Gastrocnemius medialis (tissue), 4 donors: ENCODE results near the gene EGLN2. TPM values are rescaled to one million over a fixed set of nuclear protein-coding genes. Genes with fewer than 3 reads are reported as not detected.

Source experiments
- ATAC-seq, 2 donors: fragments of 150-250 bp; one replicate each; pipeline ENCODE4 v1.9.1; 2016
- DNase-seq, 2 donors: peaks; one replicate each; pipeline ENCODE4 v3.0.0-alpha.2; 2019
- H3K27ac ChIP-seq, 4 donors: fragments of 200-600 bp; sonication (generic); 1 replicate in 1 of 4; 2 replicates in 3 of 4; pipeline ENCODE4 v1.5.1; 2016 to 2018; ENCODE audit warnings: mild to moderate bottlenecking in 2 of 4, moderate library complexity in 1 of 4
- H3K27me3 ChIP-seq, 3 donors: fragments of 200-600 bp; sonication (generic) in 2 of 3; 1 replicate in 1 of 3; 2 replicates in 2 of 3; pipeline versions ENCODE4 v1.5.1 to v1.6.0; 2016 to 2019; ENCODE audit warnings: mild to moderate bottlenecking in 1 of 3, moderate library complexity in 1 of 3
- H3K36me3 ChIP-seq, 2 donors: fragments of 200-600 bp; sonication (generic) in 1 of 2; one replicate each; pipeline ENCODE4 v1.5.1; 2017 to 2018
- H3K4me1 ChIP-seq, 2 donors: fragments of 200-600 bp; sonication (generic) in 1 of 2; one replicate each; pipeline ENCODE4 v1.5.1; 2016 to 2017; ENCODE audit warnings: mild to moderate bottlenecking in 2 of 2
- H3K4me3 ChIP-seq, 4 donors: fragments of 200-600 bp; sonication (generic) in 3 of 4; 1 replicate in 1 of 4; 2 replicates in 3 of 4; pipeline ENCODE4 v1.5.1; 2016 to 2019; ENCODE audit warnings: mild to moderate bottlenecking in 2 of 4
- H3K9me3 ChIP-seq, 3 donors: fragments of 200-600 bp; sonication (generic) in 2 of 3; 1 replicate in 1 of 3; 2 replicates in 2 of 3; pipeline ENCODE4 v1.5.1; 2016 to 2019
- CTCF ChIP-seq, 5 experiments: fragments of 450-650 bp in 3 of 5; fragments of 200-600 bp in 2 of 5; sonication (generic) in 2 of 5; IDR thresholded peaks in 4 of 5; conservative IDR thresholded peaks in 1 of 5; 1 replicate in 4 of 5; 2 replicates in 1 of 5; pipeline ENCODE4 v1.5.1; 2016 to 2019; ENCODE audit warnings: antibody characterized with exemption in 5 of 5, mild to moderate bottlenecking in 3 of 5, moderate library complexity in 3 of 5
- POLR2A ChIP-seq, 2 donors: fragments of 450-650 bp; IDR thresholded peaks; one replicate each; pipeline ENCODE4 v1.6.1; 2017; ENCODE audit warnings: antibody characterized with exemption in 2 of 2, mild to moderate bottlenecking in 2 of 2, moderate library complexity in 2 of 2
- in situ Hi-C, 4 donors: fragments of 200-750 bp; cut with MboI; loops; one replicate each; pipeline versions ENCODE4 v1.15.0 to v1.8.0; 2017; ENCODE audit warnings: low sequenced_read_pairs in 4 of 4
- intact Hi-C: fragments of 100-400 bp; cut with DNase I; formaldehyde crosslinking; loops from one replicate; pipeline ENCODE4 v1.15.1; 2023; ENCODE audit warnings: low total_unique reads
- total RNA-seq, 4 donors: library from RNA; depleted of rRNA; stranded (reverse); fragments of >200 nt; gene quantifications; one replicate each; pipeline versions ENCODE4 v1.1.0 to v1.2.3, GENCODE V29; 2016

EGLN2 gene
- total RNA-seq, 4 donors from 2014 or later: 42.7 to 56.6 (median 47.9) TPM

- ATAC-seq (no peak), DNase-seq (no peak)
- TF ChIP-seq CTCF (IDR thresholded peaks at IDR 0.05 in 4 of 5, conservative IDR thresholded peaks at IDR 0.05 in 1 of 5) (no peak), POLR2A (IDR thresholded peaks at IDR 0.05) (no peak)
- Histone ChIP-seq H3K4me1 (peaks cover 16 to 22% of the 10 kb centered on the region in 2 donors), H3K27me3 (no peaks in the 10 kb centered on the region), H3K9me3 (no peaks in the 10 kb centered on the region), H3K4me3 (no peak overlapping the region), H3K36me3 (peaks cover 0 to 54% of the 10 kb centered on the region in 2 donors), H3K27ac (no peak overlapping the region)
- intact Hi-C loops (no loop called here), in situ Hi-C loops (loop anchor here in 1 of 4 donors (10.0 kb wide), 1 partner anchor 58 kb away; no protein-coding TSS in a partner anchor)
Observed at GRCh38 chr19:40756502-40757110, 42.4 kb upstream of the EGLN2 start.

DNA sequence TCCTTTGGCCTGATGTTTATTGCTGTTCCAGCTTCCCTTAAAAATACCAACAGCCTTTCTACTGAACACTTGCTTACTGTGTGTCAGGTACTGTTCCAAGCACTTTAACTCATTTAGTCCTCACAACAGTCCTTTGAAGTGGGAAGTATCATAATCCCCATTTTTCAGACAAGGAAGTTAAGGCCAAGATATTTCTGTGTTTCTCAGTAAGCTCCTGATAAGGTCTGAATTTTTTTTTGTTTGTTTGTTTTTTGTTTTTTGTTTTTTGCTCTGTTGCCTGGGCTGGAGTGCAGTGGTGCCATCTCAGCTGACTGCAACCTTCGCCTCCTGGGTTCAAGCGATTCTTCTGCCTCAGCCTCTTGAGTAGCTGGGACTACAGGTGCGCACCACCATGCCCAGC lies 40.5 kb upstream of the EGLN2 start:
- peaks cover 0 to 73% of the 10 kb centered on the region in 2 donors for H3K36me3 ChIP-seq
- intact Hi-C loops (no loop called here), in situ Hi-C loops (loop anchor here in 1 of 4 donors (10.0 kb wide), 1 partner anchor 56 kb away; no protein-coding TSS in a partner anchor)
- H3K4me3 ChIP-seq: no peak overlapping the region
- no peak overlapping the region for H3K27ac ChIP-seq
- no peaks in the 10 kb centered on the region for H3K27me3 ChIP-seq
- TF ChIP-seq POLR2A (IDR thresholded peaks at IDR 0.05): no peak
- no peak for TF ChIP-seq CTCF (IDR thresholded peaks at IDR 0.05 in 4 of 5, conservative IDR thresholded peaks at IDR 0.05 in 1 of 5)
- DNase-seq (no peak), ATAC-seq (no peak)
- peaks cover 8 to 11% of the 10 kb centered on the region in 2 donors for H3K4me1 ChIP-seq
- H3K9me3 ChIP-seq: no peaks in the 10 kb centered on the region

- in situ Hi-C loops (loop anchor here in 1 of 4 donors (10.0 kb wide), 1 partner anchor 55 kb away; no protein-coding TSS in a partner anchor), intact Hi-C loops (no loop called here)
- peaks cover 0 to 82% of the 10 kb centered on the region in 2 donors for H3K36me3 ChIP-seq
- no peaks in the 10 kb centered on the region for H3K9me3 ChIP-seq
- peaks cover 6 to 11% of the 10 kb centered on the region in 2 donors for H3K4me1 ChIP-seq
- no peaks in the 10 kb centered on the region for H3K27me3 ChIP-seq
- TF ChIP-seq CTCF (IDR thresholded peaks at IDR 0.05 in 4 of 5, conservative IDR thresholded peaks at IDR 0.05 in 1 of 5) (no peak), POLR2A (IDR thresholded peaks at IDR 0.05) (no peak)
- DNase-seq (no peak), ATAC-seq (no peak)
- no peak overlapping the region for H3K27ac ChIP-seq
- H3K4me3 ChIP-seq: no peak overlapping the region
Observed at GRCh38 chr19:40759352-40759751, 39.6 kb upstream of the EGLN2 start.

- H3K27ac ChIP-seq: no peak overlapping the region
- H3K4me1 ChIP-seq: no peaks in the 10 kb centered on the region
- DNase-seq (no peak), ATAC-seq (no peak)
- no peak overlapping the region for H3K4me3 ChIP-seq
- H3K27me3 ChIP-seq: no peaks in the 10 kb centered on the region
- intact Hi-C loops: no loop called here
- TF ChIP-seq POLR2A (IDR thresholded peaks at IDR 0.05) (no peak), CTCF (IDR thresholded peaks at IDR 0.05 in 4 of 5, conservative IDR thresholded peaks at IDR 0.05 in 1 of 5) (no peak)
- H3K9me3 ChIP-seq: no peaks in the 10 kb centered on the region
- in situ Hi-C loops: no loop called here
- H3K36me3 ChIP-seq: peaks cover 0 to 88% of the 10 kb centered on the region in 2 donors
Observed at GRCh38 chr19:40762754-40763470, 36.1 kb upstream of the EGLN2 start.
